Gastroesophageal sphincter (tissue), 4 donors: Measurements from ENCODE around the gene POMP. TPM values are rescaled to one million over a fixed set of nuclear protein-coding genes. Genes with fewer than 3 reads are reported as not detected.
"Not testable (repeated sequence)": the region's sequence is repeated elsewhere in the genome, so short reads cannot be mapped to it uniquely, and the experiment has no call there.

Experiments
- ATAC-seq: fragments of 150-250 bp; one replicate; pipeline ENCODE4 v1.9.1; 2016; ENCODE audit warnings: mild to moderate bottlenecking, moderate library complexity
- H3K27ac ChIP-seq, 4 donors: fragments of 200-600 bp; sonication (generic) in 3 of 4; 1 replicate in 3 of 4; 2 replicates in 1 of 4; pipeline ENCODE4 v1.5.1; 2016 to 2019
- H3K27me3 ChIP-seq: fragments of 200-600 bp; sonication (generic); one replicate; pipeline ENCODE4 v1.5.1; 2019
- H3K36me3 ChIP-seq, 2 donors: fragments of 200-600 bp; sonication (generic); one replicate each; pipeline ENCODE4 v1.5.1; 2019; ENCODE audit warnings: control low read depth in 1 of 2
- H3K4me1 ChIP-seq, 3 donors: fragments of 200-600 bp; sonication (generic); 1 replicate in 2 of 3; 2 replicates in 1 of 3; pipeline ENCODE4 v1.5.1; 2016 to 2019; ENCODE audit warnings: control low read depth in 2 of 3
- H3K4me3 ChIP-seq, 2 donors: fragments of 200-600 bp; sonication (generic); one replicate each; pipeline ENCODE4 v1.5.1; 2019; ENCODE audit warnings: mild to moderate bottlenecking in 1 of 2, moderate library complexity in 1 of 2
- H3K9me3 ChIP-seq, 3 donors: fragments of 200-600 bp; sonication (generic); one replicate each; pipeline ENCODE4 v1.5.1; 2017 to 2019; ENCODE audit warnings: control low read depth in 2 of 3
- EP300 ChIP-seq: sonication (generic); formaldehyde crosslinking; IDR thresholded peaks from one replicate; pipeline ENCODE4 v1.6.1; 2017; ENCODE audit warnings: antibody characterized with exemption, mild to moderate bottlenecking
- POLR2A ChIP-seq, 2 donors: fragments of 450-650 bp; IDR thresholded peaks; one replicate each; pipeline ENCODE4 v1.6.1; 2017; ENCODE audit warnings: antibody characterized with exemption in 2 of 2, mild to moderate bottlenecking in 2 of 2, moderate library complexity in 1 of 2
- POLR2AphosphoS5 ChIP-seq: sonication (generic); formaldehyde crosslinking; IDR thresholded peaks from one replicate; pipeline ENCODE4 v1.6.1; 2017; ENCODE audit warnings: antibody characterized with exemption
- WGBS, 2 donors: methylation state at CpG; one replicate each; pipeline ENCODE4 v1.1.5; 2018; ENCODE audit warnings: low coverage in 1 of 2; 5-methylcytosine and 5-hydroxymethylcytosine counted together
- total RNA-seq, 4 donors: library from RNA; depleted of rRNA; stranded (reverse); fragments of >200 nt; gene quantifications; one replicate each; pipeline ENCODE4 v1.1.0, GENCODE V29; 2016
- TF ChIP-seq, protein P1 (sequence below), 4 experiments: fragments of 200-600 bp in 2 of 4; fragments of 450-650 bp in 2 of 4; sonication (generic) in 1 of 4; IDR thresholded peaks; one replicate each; pipeline ENCODE4 v1.5.1; 2017 to 2019; ENCODE audit warnings: antibody characterized with exemption in 4 of 4, mild to moderate bottlenecking in 2 of 4, moderate library complexity in 2 of 4

Gene POMP
- total RNA-seq, 4 donors from 2014 or later, result 47.6 to 71.6 (median 60.1) TPM

DNA sequence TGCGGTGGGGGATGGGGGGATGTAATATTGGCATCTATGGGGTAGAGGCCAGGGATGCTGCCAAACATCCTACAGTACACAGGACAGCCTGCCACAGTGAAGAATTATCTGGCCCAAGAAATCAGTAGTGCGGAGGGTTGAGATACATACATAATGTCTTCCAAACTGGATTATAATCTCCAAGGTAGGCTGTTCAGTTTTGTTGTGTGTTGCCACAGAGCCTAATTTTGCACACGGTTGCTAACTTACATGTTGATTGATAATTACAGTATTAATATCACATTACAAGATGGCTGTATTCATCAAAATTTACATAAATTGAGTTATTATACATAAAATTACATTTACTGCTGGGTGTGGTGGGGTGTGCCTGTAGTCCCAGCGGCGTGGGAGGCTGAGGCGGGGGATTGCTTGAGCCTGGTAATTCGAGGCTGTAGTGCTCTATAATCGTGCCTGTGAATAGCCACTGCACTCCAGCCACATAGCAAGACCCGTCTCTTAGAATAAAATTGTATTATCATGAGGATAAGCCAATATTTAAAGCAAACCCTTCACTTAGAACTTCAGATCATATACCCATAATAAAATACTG is 8.1 kb downstream of the POMP start:
- Histone ChIP-seq H3K4me1 (peaks cover 0 to 3% (median 0%) of the 10 kb centered on the region in 3 donors), H3K4me3 (no peak overlapping the region), H3K27ac (no peak overlapping the region), H3K27me3 (no peaks in the 10 kb centered on the region), H3K36me3 (peaks cover 28 to 100% of the 10 kb centered on the region in 2 donors), H3K9me3 (no peaks in the 10 kb centered on the region)
- TF ChIP-seq POLR2AphosphoS5, result no peak
- TF ChIP-seq EP300, result no peak
- TF ChIP-seq, protein P1, sequence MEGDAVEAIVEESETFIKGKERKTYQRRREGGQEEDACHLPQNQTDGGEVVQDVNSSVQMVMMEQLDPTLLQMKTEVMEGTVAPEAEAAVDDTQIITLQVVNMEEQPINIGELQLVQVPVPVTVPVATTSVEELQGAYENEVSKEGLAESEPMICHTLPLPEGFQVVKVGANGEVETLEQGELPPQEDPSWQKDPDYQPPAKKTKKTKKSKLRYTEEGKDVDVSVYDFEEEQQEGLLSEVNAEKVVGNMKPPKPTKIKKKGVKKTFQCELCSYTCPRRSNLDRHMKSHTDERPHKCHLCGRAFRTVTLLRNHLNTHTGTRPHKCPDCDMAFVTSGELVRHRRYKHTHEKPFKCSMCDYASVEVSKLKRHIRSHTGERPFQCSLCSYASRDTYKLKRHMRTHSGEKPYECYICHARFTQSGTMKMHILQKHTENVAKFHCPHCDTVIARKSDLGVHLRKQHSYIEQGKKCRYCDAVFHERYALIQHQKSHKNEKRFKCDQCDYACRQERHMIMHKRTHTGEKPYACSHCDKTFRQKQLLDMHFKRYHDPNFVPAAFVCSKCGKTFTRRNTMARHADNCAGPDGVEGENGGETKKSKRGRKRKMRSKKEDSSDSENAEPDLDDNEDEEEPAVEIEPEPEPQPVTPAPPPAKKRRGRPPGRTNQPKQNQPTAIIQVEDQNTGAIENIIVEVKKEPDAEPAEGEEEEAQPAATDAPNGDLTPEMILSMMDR (IDR thresholded peaks at IDR 0.05), result no peak
- TF ChIP-seq POLR2A (IDR thresholded peaks at IDR 0.05), result no peak
- 88 to 91% methylated on average over 6 to 9 of the region's 9 CpGs for WGBS, 2 donors
- ATAC-seq, result no peak

DNA sequence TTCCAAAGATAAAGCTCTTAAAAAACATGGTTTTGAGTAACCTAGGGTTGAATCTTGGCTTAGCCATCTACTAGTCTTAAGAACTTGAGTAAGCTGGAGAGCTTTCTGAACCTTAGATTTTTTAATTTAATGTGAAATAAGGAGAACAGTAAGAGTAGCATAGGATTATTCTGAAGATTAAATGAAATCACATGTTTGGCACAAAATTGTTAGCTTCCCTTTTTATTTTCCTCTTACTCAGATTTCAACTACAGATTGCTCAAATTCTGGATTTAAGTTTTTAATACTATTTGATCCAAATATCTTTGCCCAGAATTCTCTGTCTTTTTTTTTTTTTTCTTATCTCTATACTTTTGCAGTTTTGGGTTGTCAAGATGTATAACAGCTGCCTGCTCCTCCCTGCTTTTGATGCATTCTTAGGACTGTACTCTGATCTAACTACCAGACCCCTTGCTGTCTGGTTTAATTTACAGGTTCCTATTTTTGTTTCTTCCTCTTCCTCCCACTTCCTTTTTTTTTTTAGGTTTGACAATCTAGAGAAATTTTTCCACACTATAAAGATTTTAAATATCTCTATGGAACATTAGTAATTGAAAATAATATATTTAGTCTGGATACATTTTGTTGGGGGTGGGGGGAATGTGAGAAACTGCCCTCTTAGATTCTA is 12.3 kb downstream of the POMP start:
- H3K9me3 ChIP-seq, result no peaks in the 10 kb centered on the region
- no peaks in the 10 kb centered on the region for H3K4me1 ChIP-seq
- no peak overlapping the region for H3K4me3 ChIP-seq
- TF ChIP-seq POLR2A (IDR thresholded peaks at IDR 0.05) (no peak), POLR2AphosphoS5 (no peak), EP300 (no peak)
- no peak for ATAC-seq
- peaks cover 35 to 100% of the 10 kb centered on the region in 2 donors for H3K36me3 ChIP-seq
- no peaks in the 10 kb centered on the region for H3K27me3 ChIP-seq
- H3K27ac ChIP-seq, result no peak overlapping the region

DNA sequence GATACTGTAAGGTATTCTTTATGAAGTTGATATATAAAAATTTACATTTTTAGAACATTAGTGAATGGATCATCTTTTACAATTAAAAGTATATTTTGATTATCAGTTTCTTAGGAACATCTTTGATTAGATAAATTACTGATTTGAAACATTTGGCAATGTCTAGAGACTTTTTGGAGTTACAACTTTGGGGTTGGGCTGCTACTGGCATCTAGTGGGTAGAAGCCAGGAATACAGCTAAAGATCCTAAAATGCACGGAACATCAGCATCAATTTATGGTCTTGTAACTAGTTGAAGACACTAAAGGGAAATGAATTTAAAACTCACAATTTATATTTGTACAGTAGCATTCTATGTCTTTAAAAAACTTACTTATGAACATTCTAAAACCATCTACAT is 19.9 kb downstream of the POMP start:
- Histone ChIP-seq H3K27me3 (no peaks in the 10 kb centered on the region), H3K27ac (no peak overlapping the region), H3K36me3 (peaks cover 4 to 65% of the 10 kb centered on the region in 2 donors), H3K9me3 (no peaks in the 10 kb centered on the region), H3K4me1 (no peaks in the 10 kb centered on the region), H3K4me3 (no peak overlapping the region)
- ATAC-seq, result no peak
- WGBS, 2 donors, result 63 to 74% methylated on average over 1 of the region's 1 CpG
- no peak for TF ChIP-seq EP300
- no peak for TF ChIP-seq POLR2AphosphoS5
- TF ChIP-seq POLR2A (IDR thresholded peaks at IDR 0.05), result no peak
- TF ChIP-seq, protein P1 (IDR thresholded peaks at IDR 0.05), result no peak

DNA sequence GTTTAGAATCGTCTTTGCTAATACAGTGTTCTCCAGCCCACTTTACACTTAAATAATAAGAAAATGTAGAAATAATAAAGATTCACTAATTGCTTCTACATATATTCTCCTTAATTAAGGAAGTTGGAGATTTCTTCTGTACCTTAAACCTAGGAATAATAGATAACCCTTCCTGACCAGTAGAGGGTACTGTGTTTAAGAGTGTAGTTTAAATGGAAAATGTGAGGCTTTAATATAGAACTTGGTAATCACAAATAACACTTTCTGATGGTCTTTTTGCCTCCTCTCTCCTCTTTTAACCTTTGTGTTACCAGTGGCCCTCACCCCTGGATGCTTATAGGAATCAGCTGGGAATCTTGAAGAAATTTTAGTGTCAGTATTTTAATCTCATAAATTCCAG is 20.7 kb downstream of the POMP start:
- H3K27me3 ChIP-seq, result no peaks in the 10 kb centered on the region
- WGBS, 2 donors, result 85% methylated on average over 1 of the region's 1 CpG; no CpG with 5 or more reads in 1 of the 2 donors
- H3K4me3 ChIP-seq, result no peak overlapping the region
- ATAC-seq, result no peak
- H3K4me1 ChIP-seq, result no peaks in the 10 kb centered on the region
- TF ChIP-seq, protein P1 (IDR thresholded peaks at IDR 0.05), result peak in 1 of 4 experiments; percentile 12
- TF ChIP-seq POLR2A (IDR thresholded peaks at IDR 0.05), result no peak
- H3K36me3 ChIP-seq, result peaks cover 0 to 56% of the 10 kb centered on the region in 2 donors
- H3K9me3 ChIP-seq, result no peaks in the 10 kb centered on the region
- no peak overlapping the region for H3K27ac ChIP-seq

DNA sequence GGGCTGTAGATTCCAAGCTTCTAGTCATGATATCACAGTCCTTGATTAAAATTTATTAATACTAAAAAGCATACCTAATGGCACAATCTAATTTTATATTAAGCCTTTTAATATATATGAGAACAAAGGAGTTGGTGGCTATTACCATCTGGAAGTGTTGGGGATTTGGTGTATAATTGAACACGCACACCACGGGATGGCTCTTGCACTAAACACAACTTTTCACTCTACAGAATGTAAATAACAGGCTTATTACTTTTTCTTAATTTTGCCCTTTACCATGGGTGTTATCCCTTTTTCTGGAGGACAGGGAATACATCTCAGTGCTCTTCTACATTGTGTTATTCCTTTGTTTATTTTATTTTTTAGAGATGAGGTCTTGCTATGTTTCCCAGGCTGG is 21.6 kb downstream of the POMP start:
- Histone ChIP-seq H3K36me3 (peaks cover 0 to 47% of the 10 kb centered on the region in 2 donors), H3K9me3 (no peaks in the 10 kb centered on the region), H3K4me1 (no peaks in the 10 kb centered on the region), H3K4me3 (no peak overlapping the region), H3K27me3 (no peaks in the 10 kb centered on the region), H3K27ac (no peak overlapping the region)
- WGBS, 2 donors, result 77 to 82% methylated on average over 2 of the region's 2 CpGs
- TF ChIP-seq POLR2A (IDR thresholded peaks at IDR 0.05), result no peak
- no peak for TF ChIP-seq EP300
- no peak for TF ChIP-seq POLR2AphosphoS5
- TF ChIP-seq, protein P1 (IDR thresholded peaks at IDR 0.05), result no peak
- ATAC-seq, result no peak

DNA sequence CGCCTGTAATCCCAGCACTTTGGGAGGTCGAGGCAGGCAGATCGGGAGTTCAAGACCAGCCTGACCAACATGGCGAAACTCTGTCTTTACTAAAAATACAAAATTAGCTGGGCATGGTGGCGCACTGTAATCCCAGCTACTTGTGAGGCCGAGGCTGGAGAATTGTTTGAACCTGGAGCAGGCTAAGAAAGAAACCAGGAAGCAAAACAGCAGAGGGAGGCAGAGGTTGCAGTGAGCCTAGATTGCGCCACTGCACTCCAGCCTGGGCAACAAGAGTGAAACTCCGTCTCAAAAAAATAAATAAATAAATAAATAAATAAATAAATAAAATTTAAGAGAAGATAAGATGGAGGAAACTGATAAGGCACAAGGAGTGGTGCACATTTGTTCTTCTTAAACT is 24.2 kb downstream of the POMP start:
- not testable (repeated sequence) for ATAC-seq, H3K4me3 ChIP-seq, H3K27ac ChIP-seq, H3K4me1 ChIP-seq, H3K27me3 ChIP-seq, H3K9me3 ChIP-seq
- 78 to 93% methylated on average over 5 to 7 of the region's 8 CpGs for WGBS, 2 donors
- H3K36me3 ChIP-seq, result peaks cover 0 to 21% of the 10 kb centered on the region in 2 donors
